HG02840 (cell line): Measurements from ENCODE around the gene TOX4.

Source experiments
- ATAC-seq: cut with Tn5 transposase; IDR thresholded peaks from one replicate; pipeline ENCODE4 v1.9.1; 2021; ENCODE audit warnings: mild to moderate bottlenecking, moderate library complexity, moderate number of reproducible peaks; ENCODE audit not compliant: unreplicated experiment, low FRiP score

TOX4 gene

DNA sequence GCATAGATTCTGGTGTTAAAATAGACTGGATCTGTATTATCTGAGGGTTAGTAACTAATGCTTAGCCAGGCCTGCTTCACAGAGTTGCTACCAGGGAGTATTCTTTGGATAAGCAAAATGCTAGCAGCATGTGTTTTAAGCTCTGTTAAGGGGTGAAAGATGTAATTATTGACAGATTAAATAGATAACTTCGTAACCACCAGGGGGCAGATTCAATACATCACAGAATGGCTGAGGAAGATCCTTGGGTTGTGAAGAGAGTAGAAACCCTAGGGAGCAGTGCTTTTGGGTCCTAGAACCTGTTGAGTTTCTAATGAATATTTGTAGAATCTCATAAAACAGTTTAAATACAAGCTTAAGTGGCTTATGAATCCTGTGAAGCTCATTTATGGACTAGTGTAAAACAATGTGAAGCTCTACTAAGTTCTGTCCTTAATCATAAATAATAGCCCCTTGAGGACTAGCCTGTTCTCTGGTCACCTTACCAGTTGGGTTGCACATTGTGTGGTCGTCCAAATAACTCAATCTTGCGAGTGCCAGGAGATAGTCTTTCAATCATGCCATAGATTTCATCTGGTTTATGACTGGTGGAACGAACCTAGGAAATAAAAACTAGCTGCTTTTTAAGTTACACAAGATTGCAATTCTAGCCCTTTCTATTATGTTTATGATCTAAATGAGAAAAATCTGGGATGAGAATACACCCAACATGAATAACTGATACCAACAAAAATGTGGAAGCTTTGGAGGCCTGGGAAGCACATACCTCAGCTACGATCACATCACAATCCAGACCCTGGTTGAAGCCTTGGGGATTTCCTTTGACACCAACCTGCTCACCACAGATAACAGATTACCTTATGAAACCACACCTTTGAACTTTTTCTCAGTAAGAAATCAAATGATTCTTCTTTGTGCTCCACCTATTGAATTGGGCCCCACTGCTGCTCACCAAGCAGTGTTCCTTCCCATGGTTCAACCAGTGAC lies 21.8 kb downstream of the TOX4 start:
- no peak for ATAC-seq

DNA sequence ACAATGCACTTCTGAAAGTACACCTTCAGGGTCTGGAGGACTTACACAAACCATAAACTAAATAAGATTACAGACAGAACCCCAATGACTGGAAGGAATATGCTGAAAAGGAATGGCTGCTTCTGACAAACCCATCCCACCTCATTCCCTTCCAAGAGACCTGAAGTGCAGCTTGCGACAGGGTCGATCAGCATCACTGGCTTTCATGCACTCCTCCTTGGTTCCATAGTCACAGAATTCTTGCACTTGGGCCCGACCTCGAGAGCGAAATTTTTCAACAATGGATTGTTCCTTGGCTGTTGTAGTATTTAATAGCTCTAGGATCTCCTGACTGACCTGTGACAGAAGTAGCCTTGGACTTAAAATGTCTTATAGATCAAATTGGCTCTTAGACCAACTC lies 24.6 kb downstream of the TOX4 start:
- ATAC-seq, result no peak

GRCh38 chr14:21503376-21503775 lies 26.4 kb downstream of the TOX4 start:
- ATAC-seq, result no peak

GRCh38 chr14:21505012-21505553 lies 28.1 kb downstream of the TOX4 start:
- peak; percentile 78 for ATAC-seq

DNA sequence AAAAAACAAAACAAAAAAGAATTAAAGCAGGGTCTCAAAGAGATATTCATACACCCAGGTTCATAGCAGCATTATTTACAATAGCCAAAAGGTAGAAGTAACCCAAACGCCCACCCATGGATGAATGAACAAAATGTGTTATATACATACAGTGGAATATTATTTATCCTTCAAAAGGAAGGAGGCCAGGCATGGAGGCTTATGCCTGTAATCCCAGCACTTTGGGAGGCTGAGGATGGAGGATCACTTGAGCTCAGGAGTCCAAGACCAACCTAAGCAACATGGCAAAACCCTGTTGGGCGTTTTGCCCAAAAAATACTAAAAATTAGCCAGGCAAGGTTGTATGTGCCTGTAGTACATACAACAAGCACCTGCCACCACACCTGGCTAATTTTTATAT lies 29.6 kb downstream of the TOX4 start:
- no peak for ATAC-seq

GRCh38 chr14:21509432-21510143 lies 32.6 kb downstream of the TOX4 start:
- ATAC-seq, result no peak

DNA sequence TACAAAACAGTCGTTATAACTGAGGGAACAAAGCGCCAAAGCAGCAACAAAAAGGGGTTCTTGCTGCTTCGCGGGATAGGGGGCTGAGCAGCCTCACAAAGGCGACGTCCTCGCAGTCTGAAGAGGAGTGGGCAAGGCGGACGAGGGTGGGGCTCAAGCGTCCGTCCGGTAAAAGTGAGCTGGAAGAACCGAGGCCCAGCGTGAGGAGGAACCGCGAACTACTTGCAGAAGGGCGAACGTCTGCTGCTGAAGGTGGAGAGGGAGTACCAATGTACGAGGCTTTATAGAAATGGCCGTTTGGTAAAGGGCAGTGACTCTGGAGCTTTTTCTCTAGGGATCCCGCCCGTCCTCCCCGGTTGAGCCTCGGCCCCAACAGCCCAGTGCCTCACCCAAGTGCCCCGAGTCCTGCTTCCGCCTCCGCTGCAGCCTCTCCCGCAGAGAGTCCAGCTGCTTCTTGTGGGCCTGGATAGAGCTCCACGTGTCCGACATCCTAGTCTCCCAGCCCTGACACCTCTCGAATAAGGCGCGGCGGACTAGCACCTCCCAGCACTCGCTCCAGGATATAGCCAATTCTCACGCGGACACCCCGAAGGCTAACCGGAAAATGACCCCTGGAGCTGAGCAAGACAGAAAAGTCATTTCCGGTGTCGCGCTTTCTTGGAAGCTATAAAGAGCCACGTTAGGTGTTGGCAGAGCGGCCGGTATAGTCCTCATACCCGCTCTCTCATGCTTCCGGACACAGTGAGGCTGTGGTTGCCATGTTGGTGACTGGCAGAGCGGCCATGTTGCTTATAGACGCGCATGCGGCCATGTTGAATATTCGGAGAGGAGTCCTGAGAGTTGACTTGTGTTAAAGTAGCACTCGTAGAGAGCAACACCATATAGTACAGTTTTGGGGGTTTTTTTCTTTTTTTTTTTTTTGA lies 34.0 kb downstream of the TOX4 start, which contains the start of gene METTL3:
METTL3 (minus strand) TSS at position 606 of the 923 bp plus-strand sequence; CDS start at position 489, 117 bp downstream.
- ATAC-seq, result peak; percentile 97

GRCh38 chr14:21514341-21514740 lies 37.3 kb downstream of the TOX4 start:
- no peak for ATAC-seq

DNA sequence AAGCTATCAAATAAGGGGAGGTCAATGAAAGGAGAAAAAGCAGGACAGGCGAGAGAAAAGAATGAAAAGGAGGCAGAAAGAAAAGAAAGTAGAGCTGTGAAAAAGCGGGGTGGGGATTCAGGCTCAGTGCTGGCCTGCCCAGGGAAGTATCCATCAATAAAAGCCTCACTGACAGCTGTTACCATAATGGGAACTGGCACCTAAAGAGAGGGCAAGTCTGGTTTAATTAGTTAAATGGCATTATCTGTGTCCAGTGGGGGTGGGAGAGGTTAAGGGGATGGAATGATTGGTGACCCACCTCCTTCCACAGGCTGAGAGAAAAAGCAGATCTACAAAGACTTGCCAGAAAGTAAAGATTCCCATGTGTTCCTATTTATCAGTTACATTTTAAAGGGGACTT lies 41.7 kb downstream of the TOX4 start:
- ATAC-seq, result no peak

DNA sequence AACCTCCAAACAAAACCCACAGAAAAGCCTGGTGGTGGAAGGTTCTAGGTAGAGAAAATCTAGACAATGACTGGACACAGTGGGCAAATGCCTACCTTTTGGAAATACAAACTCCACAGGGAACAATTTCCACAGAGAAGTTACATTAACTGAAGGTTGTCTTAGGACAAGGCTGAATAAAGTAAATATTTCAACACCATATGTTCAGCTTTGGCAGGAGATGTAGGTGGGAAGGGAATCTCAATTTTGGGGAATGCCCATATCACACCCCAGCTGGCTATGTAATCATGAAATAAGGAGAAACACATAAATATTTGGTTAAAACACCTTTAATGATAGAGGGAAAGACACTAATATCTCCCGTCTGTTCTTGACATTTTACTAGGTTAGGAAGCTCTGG lies 43.8 kb downstream of the TOX4 start:
- ATAC-seq, result no peak

DNA sequence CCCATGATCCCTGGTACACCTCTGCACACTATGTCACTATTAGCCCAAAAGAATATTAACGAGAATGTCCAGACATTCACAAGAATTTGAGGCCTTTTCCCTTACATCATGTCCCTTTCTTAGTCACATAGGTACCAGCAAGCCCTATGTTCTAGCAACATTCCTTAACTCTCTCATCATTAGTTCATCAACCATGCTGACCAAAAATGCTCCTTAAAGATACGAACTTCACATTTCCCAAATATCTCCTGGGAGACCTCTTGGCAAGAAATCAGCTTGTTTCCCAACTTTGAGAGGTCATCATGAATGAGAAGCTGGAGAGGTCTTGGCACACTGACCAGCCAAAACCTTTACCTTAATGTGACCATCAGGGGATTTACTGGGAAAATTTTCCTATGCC lies 44.5 kb downstream of the TOX4 start:
- ATAC-seq, result no peak

GRCh38 chr14:21523203-21523602 lies 46.2 kb downstream of the TOX4 start:
- no peak for ATAC-seq

DNA sequence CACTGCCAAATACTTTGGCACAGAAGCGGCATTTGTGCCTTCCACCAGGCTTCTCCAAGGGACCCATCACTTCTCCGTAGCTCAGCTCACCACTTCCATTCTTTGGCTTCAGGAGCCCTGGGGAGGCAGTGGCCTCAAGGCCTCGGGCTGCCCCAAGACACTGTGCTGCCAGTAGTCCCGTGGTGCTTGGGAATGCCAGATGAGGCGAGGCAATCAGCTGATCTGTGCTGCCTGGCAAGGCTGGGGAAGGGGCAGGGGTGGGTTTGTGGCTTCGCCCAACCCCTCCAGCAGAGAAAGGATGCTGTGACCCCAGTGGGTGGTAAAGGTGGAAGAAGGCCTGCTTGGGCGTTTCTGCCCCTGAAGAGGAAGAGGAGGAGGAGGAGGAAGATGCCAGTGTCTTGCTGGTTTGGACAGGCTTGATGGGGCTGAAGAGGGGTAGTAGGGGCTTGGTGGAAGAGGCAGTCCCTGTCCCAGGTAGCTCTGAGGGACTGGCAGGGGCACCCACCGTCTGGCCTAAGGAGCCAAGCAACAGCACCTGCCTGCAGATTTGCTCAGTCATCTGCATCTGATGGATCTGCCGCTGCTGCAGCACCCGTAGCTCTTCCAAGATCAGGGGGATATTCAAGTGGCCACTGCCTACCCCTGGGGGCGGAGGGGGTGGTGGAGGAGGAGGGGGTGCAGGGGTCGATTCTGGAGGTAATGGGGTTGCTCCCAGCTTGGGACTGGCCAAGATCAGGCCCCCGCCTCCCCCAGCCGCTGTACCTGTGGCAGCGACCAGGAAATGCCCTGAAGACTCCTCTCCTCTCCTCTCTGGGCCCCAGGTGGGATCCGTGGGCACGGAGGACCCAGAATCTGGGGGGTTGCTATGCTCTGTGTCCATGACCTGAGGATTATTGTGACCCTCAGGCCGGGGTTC lies 47.8 kb downstream of the TOX4 start:
- no peak for ATAC-seq

GRCh38 chr14:21525571-21525961 lies 48.6 kb downstream of the TOX4 start:
- ATAC-seq, result no peak

DNA sequence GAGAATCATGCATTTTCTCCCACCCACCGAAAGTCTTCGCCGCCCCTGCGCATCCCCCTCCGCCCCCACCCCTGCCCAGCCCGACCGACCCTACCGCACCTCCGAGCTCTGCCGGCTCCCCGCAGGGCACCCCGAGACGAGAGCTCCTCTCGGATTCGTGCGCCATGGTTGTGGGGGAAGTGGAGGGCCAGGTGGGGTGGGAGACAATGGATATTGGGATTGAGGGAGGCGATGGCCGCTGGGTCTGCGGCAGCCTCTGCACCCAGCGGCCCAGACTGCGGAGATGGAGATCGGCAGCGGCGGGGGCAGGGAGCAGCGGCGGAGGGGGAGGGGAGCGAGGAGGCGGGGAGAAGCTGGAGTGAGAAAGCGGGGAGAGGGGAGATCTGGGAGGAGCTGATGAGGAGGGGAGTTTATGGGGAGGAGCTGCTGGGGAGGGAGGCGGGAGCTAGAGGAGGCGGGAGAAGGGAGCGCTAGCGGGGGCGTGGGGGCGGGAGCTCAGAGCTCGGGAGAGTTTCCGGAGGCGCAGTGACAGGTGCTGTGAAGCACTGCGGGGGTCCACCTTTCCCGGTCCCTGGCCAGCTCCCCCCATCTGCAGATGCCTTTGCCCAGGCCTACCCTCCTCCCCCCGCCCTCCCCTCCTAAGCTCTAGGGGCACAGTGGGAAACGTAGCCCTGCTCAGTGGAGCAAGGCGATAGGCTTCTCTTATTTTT lies 49.1 kb downstream of the TOX4 start, which contains the start of gene SALL2:
SALL2 (minus strand) TSS at position 385 of the 710 bp plus-strand sequence; CDS start at position 166, 219 bp downstream.
- ATAC-seq, result no peak

DNA sequence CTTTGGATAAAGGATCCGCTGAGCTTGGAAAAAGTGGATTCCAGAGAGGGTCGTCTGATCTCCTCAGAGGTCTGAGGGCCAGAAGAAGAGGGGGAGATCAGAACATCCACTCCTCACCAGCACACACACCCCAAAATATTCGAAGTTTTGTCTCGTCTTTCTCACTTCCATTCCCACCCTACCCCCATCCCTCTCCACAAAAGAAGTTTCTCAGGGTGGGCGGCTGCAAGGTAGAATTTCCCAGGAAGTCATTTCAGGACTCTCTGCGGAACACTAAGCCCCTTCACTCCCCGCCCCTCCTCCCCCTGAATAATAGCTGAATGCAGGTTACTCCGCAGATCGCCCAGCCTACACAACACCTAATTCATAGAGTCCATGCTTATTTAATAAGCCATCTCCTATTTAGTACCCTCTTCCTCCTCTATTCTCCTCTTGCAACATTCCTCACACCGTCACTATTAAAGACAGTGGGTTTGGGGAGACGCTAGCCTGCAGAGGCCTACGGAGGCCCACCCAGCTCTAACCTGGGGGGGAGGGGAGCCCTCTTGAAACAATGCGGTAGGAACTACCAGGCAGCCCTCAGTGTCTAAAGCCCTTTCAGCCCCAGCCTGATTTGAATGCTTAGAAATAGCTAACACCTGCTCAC lies 49.8 kb downstream of the TOX4 start:
- ATAC-seq, result no peak

GRCh38 chr14:21527318-21527679 lies 50.3 kb downstream of the TOX4 start:
- no peak for ATAC-seq
